Left lung (tissue), 10 donors: ENCODE data around the gene C4orf17. TPM values are rescaled to one million over a fixed set of nuclear protein-coding genes. Genes with fewer than 3 reads are reported as not detected.

Experiments used
- ATAC-seq: fragments of 200-7000 bp; cut with Tn5 transposase; one replicate; pipeline ENCODE4 v1.9.1; 2020; ENCODE audit warnings: moderate library complexity
- DNase-seq, 4 donors: peaks; one replicate each; pipeline ENCODE4 v3.0.0-alpha.2; 2013 to 2020
- H3K27ac ChIP-seq, 2 donors: fragments of 200-600 bp; sonication (generic) in 1 of 2; one replicate each; pipeline versions ENCODE4 v1.5.0 to v1.8.0; 2020 to 2021
- H3K27me3 ChIP-seq, 2 donors: fragments of 200-600 bp; sonication (generic) in 1 of 2; one replicate each; pipeline versions ENCODE4 v1.5.0 to v1.8.0; 2020 to 2021
- H3K36me3 ChIP-seq, 2 donors: fragments of 200-600 bp; sonication (generic) in 1 of 2; one replicate each; pipeline versions ENCODE4 v1.5.0 to v1.8.0; 2020 to 2021
- H3K4me1 ChIP-seq, 2 donors: fragments of 200-600 bp; one replicate each; pipeline ENCODE4 v1.8.0; 2021
- H3K4me3 ChIP-seq, 2 donors: fragments of 200-600 bp; sonication (generic) in 1 of 2; one replicate each; pipeline versions ENCODE4 v1.5.0 to v1.8.0; 2020 to 2021; ENCODE audit warnings: mild to moderate bottlenecking in 1 of 2
- H3K9me3 ChIP-seq, 2 donors: fragments of 200-600 bp; sonication (generic) in 1 of 2; one replicate each; pipeline versions ENCODE4 v1.5.0 to v1.8.0; 2020 to 2021
- CTCF ChIP-seq, 2 donors: fragments of 200-600 bp; sonication (generic) in 1 of 2; IDR thresholded peaks; one replicate each; pipeline versions ENCODE4 v1.5.0 to v1.8.0; 2021; ENCODE audit warnings: antibody characterized with exemption in 2 of 2
- intact Hi-C, 2 donors: fragments of 100-400 bp; cut with DNase I; formaldehyde crosslinking; loops; one replicate each; pipeline versions ENCODE4 v1.11.2 to v1.14.2; 2022
- polyA plus RNA-seq, 6 donors: library from polyadenylated mRNA; unstranded; fragments of 120-200 nt; gene quantifications; one replicate each; pipeline ENCODE4 v1.2.1, GENCODE V29; 2013; ENCODE audit not compliant: insufficient read length in 6 of 6
- total RNA-seq, 2 donors: library from RNA; stranded (reverse); fragmentation: NEBNext Ultra II Directional; extraction: Animal tissue kit (Norgen Biotek cat#: 25700); gene quantifications; one replicate each; pipeline ENCODE4 v1.2.1, GENCODE V29; 2021
- donor health status: DM: no; HTN: yes; CAD: no.
- donor health status: DM: no; HTN: no; CAD: no.

The C4orf17 gene
- total and polyA plus RNA-seq, 8 donors: not detected

- Histone ChIP-seq H3K27ac (no peak overlapping the region), H3K4me1 (no peaks in the 10 kb centered on the region), H3K36me3 (no peaks in the 10 kb centered on the region), H3K9me3 (no peaks in the 10 kb centered on the region), H3K27me3 (no peaks in the 10 kb centered on the region), H3K4me3 (no peak overlapping the region)
- TF ChIP-seq CTCF (IDR thresholded peaks at IDR 0.05): no peak
- ATAC-seq (no peak), DNase-seq (no peak)
- intact Hi-C loops: no loop called here
These were observed 41.9 kb upstream of the C4orf17 start for GRCh38 chr4:99468889-99469288.

GRCh38 chr4:99471349-99471748 lies 39.5 kb upstream of the C4orf17 start:
- Histone ChIP-seq H3K9me3 (no peaks in the 10 kb centered on the region), H3K27me3 (no peaks in the 10 kb centered on the region), H3K4me1 (no peaks in the 10 kb centered on the region), H3K4me3 (no peak overlapping the region), H3K36me3 (no peaks in the 10 kb centered on the region), H3K27ac (no peak overlapping the region)
- ATAC-seq (no peak), DNase-seq (no peak)
- no peak for TF ChIP-seq CTCF (IDR thresholded peaks at IDR 0.05)
- intact Hi-C loops: no loop called here

- TF ChIP-seq CTCF (IDR thresholded peaks at IDR 0.05): no peak
- no peaks in the 10 kb centered on the region for H3K9me3 ChIP-seq
- no peak overlapping the region for H3K4me3 ChIP-seq
- H3K36me3 ChIP-seq: no peaks in the 10 kb centered on the region
- DNase-seq: no peak
- H3K4me1 ChIP-seq: no peaks in the 10 kb centered on the region
- intact Hi-C loops: no loop called here
- H3K27me3 ChIP-seq: no peaks in the 10 kb centered on the region
- ATAC-seq: no peak
- H3K27ac ChIP-seq: no peak overlapping the region
These were observed 38.9 kb upstream of the C4orf17 start for GRCh38 chr4:99471896-99472295.

- no peak for TF ChIP-seq CTCF (IDR thresholded peaks at IDR 0.05)
- DNase-seq (no peak), ATAC-seq (no peak)
- intact Hi-C loops: no loop called here
- H3K36me3 ChIP-seq: no peaks in the 10 kb centered on the region
- H3K27ac ChIP-seq: no peak overlapping the region
- H3K4me1 ChIP-seq: no peaks in the 10 kb centered on the region
- no peaks in the 10 kb centered on the region for H3K27me3 ChIP-seq
- no peak overlapping the region for H3K4me3 ChIP-seq
- H3K9me3 ChIP-seq: no peaks in the 10 kb centered on the region
These were observed 37.7 kb upstream of the C4orf17 start for GRCh38 chr4:99473131-99473530.

GRCh38 chr4:99483636-99484035 lies 27.2 kb upstream of the C4orf17 start:
- no peak for ATAC-seq
- H3K27ac ChIP-seq: no peak overlapping the region
- TF ChIP-seq CTCF (IDR thresholded peaks at IDR 0.05): no peak
- no peaks in the 10 kb centered on the region for H3K36me3 ChIP-seq
- H3K27me3 ChIP-seq: no peaks in the 10 kb centered on the region
- DNase-seq: no peak
- intact Hi-C loops: no loop called here
- peaks cover 0 to 45% of the 10 kb centered on the region in 2 donors for H3K9me3 ChIP-seq
- H3K4me3 ChIP-seq: no peak overlapping the region
- no peaks in the 10 kb centered on the region for H3K4me1 ChIP-seq
